ENCODE data around the gene MIER3.

MIER3 gene

DNA sequence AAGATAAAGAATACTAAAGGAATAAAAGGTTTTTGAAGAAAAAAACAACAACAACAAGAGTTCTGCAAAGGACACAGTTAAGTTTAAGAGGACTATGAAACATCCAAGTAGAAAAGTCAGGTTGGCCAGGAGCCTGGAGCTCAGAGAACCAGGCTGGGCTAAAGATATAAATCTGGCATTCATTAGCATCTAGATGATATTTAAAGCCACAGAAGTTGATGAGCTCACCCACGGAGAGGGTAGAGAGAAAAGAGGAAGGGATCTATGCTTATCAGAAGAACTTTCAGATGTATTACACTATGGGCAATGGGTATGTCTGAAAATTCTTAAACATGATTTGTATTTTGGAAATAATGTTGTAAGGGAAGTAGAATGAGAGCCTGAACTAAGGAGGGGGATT is 9.9 kb downstream of the MIER3 start:
- Histone ChIP-seq H3K4me1 (ENCODE audit: control insufficient read depth, low read depth, low read length) (no peaks in the 10 kb centered on the region), H2AK5ac (ENCODE audit: low read length) (no peak overlapping the region), H3K27me3 (ENCODE audit: insufficient read depth, low read length, poor library complexity) (no peaks in the 10 kb centered on the region), H2BK120ac (ENCODE audit: low read depth, low read length) (no peak overlapping the region), H4K8ac (ENCODE audit: low read depth, low read length) (no peak overlapping the region), H3K27ac (ENCODE audit: low read depth, low read length) (no peak overlapping the region), H4K5ac (ENCODE audit: low read length) (no peak overlapping the region), H3K79me2 (ENCODE audit: control insufficient read depth, insufficient read depth, low read length) (peaks cover 1% of the 10 kb centered on the region), H3K56ac (ENCODE audit: low read length) (no peak overlapping the region), H3K36me3 (ENCODE audit: control insufficient read depth, insufficient read depth, low read length) (peaks cover 6% of the 10 kb centered on the region), H3K23ac (ENCODE audit: low read length) (no peak overlapping the region), H2BK15ac (replicated peaks; ENCODE audit: low read depth) (no peak overlapping the region), H3K18ac (ENCODE audit: low read length) (no peak overlapping the region), H3K4me3 (ENCODE audit: low read length) (no peak overlapping the region), H3K9ac (ENCODE audit: low read length) (no peak overlapping the region), H3K4me2 (ENCODE audit: low read length) (no peak overlapping the region), H3K4ac (ENCODE audit: low read depth, low read length) (no peak overlapping the region), H3K79me1 (ENCODE audit: low read length) (peaks cover 4% of the 10 kb centered on the region), H2BK5ac (ENCODE audit: low read length) (no peak overlapping the region)
- no CpG with 5 or more reads among the region's 1 CpG for WGBS (ENCODE audit: extremely low coverage, insufficient coverage, low lambda C conversion rate)
- peak; percentile 12 for DNase-seq

DNA sequence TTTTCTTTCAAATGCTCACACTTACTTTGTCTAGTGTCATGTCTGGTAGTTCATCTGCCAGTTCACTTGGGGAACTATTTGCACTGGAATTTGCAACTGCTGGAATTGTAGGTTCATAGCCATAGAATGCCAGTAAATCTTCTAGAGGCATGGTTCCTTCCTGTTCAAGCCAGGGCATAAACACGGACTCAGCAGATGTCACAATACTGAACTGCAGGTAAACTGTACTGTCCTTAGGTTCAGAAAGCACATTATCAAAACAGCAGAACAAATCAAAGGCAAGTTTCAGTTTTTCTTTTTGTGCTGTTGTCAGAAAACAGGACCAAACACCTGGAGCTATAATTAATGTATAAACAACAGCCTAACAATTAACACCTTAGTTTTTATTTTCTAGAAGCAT is 13.1 kb downstream of the MIER3 start:
- Histone ChIP-seq H2BK5ac (ENCODE audit: low read length) (no peak overlapping the region), H3K23ac (ENCODE audit: low read length) (no peak overlapping the region), H3K9ac (ENCODE audit: low read length) (no peak overlapping the region), H3K27me3 (ENCODE audit: insufficient read depth, low read length, poor library complexity) (no peaks in the 10 kb centered on the region), H2BK15ac (replicated peaks; ENCODE audit: low read depth) (no peak overlapping the region), H3K4me2 (ENCODE audit: low read length) (no peak overlapping the region), H3K36me3 (ENCODE audit: control insufficient read depth, insufficient read depth, low read length) (peaks cover 10% of the 10 kb centered on the region), H3K56ac (ENCODE audit: low read length) (no peak overlapping the region), H3K18ac (ENCODE audit: low read length) (no peak overlapping the region), H3K79me1 (ENCODE audit: low read length) (peaks cover 4% of the 10 kb centered on the region), H3K4me3 (ENCODE audit: low read length) (no peak overlapping the region), H3K79me2 (ENCODE audit: control insufficient read depth, insufficient read depth, low read length) (peaks cover 1% of the 10 kb centered on the region), H2AK5ac (ENCODE audit: low read length) (no peak overlapping the region), H3K4me1 (ENCODE audit: control insufficient read depth, low read depth, low read length) (no peaks in the 10 kb centered on the region), H3K4ac (ENCODE audit: low read depth, low read length) (no peak overlapping the region), H4K5ac (ENCODE audit: low read length) (no peak overlapping the region), H2BK120ac (ENCODE audit: low read depth, low read length) (no peak overlapping the region), H3K27ac (ENCODE audit: low read depth, low read length) (no peak overlapping the region), H4K8ac (ENCODE audit: low read depth, low read length) (no peak overlapping the region)
- WGBS (ENCODE audit: extremely low coverage, insufficient coverage, low lambda C conversion rate): no CpG with 5 or more reads among the region's 1 CpG
- DNase-seq: no peak

DNA sequence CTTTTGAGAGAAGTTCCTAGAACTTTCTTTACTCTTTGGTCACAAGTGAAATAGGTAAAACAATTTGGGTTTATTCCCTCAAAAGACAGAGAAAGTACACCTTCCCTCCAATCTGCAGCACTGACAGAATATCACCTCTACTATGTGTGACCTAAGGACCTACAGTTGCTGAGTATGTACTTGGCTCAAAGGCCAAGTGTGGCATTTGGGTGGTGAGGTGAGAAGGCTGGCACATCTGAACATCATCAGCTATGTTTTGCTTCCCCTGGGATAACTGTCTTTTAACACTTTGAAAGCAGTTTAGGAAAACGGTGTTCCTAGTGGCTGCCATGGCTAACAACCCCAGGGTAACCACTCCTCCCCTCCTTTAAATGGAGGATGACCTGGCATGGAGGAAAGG is 17.6 kb downstream of the MIER3 start:
- Histone ChIP-seq H3K27me3 (ENCODE audit: insufficient read depth, low read length, poor library complexity) (no peaks in the 10 kb centered on the region), H4K8ac (ENCODE audit: low read depth, low read length) (no peak overlapping the region), H3K27ac (ENCODE audit: low read depth, low read length) (no peak overlapping the region), H3K56ac (ENCODE audit: low read length) (no peak overlapping the region), H3K4ac (ENCODE audit: low read depth, low read length) (no peak overlapping the region), H2AK5ac (ENCODE audit: low read length) (no peak overlapping the region), H2BK15ac (replicated peaks; ENCODE audit: low read depth) (no peak overlapping the region), H3K23ac (ENCODE audit: low read length) (no peak overlapping the region), H4K5ac (ENCODE audit: low read length) (no peak overlapping the region), H3K18ac (ENCODE audit: low read length) (no peak overlapping the region), H3K9ac (ENCODE audit: low read length) (no peak overlapping the region), H3K4me2 (ENCODE audit: low read length) (no peak overlapping the region), H3K4me3 (ENCODE audit: low read length) (no peak overlapping the region), H3K4me1 (ENCODE audit: control insufficient read depth, low read depth, low read length) (no peaks in the 10 kb centered on the region), H3K36me3 (ENCODE audit: control insufficient read depth, insufficient read depth, low read length) (peaks cover 7% of the 10 kb centered on the region), H3K79me1 (ENCODE audit: low read length) (no peaks in the 10 kb centered on the region), H2BK120ac (ENCODE audit: low read depth, low read length) (no peak overlapping the region), H2BK5ac (ENCODE audit: low read length) (no peak overlapping the region), H3K79me2 (ENCODE audit: control insufficient read depth, insufficient read depth, low read length) (no peaks in the 10 kb centered on the region)
- no CpG with 5 or more reads among the region's 1 CpG for whole genome bisulfite sequencing (ENCODE audit: extremely low coverage, insufficient coverage, low lambda C conversion rate)
- DNase-seq: no peak

DNA sequence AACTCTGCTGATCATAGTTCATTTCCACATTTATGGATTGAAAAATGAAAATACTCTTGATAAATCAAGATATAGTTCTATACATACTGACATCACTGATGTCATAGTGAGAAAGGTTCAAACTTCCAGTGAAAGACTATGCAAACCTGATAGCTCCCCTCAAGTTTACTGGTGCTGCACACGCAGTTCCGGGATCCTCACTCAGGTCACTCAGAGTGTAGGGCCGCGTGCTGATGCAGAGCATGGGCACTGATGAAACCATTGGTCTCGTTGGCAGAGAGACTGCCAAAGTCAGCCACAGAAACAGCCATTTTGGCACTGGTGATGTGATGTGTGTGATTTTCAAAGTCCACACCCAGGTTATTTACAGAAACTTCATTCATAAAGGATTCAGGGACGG is 29.0 kb downstream of the MIER3 start:
- Histone ChIP-seq H3K4me1 (ENCODE audit: control insufficient read depth, low read depth, low read length) (no peaks in the 10 kb centered on the region), H2BK15ac (replicated peaks; ENCODE audit: low read depth) (no peak overlapping the region), H3K4me3 (ENCODE audit: low read length) (no peak overlapping the region), H3K4ac (ENCODE audit: low read depth, low read length) (no peak overlapping the region), H4K5ac (ENCODE audit: low read length) (no peak overlapping the region), H3K56ac (ENCODE audit: low read length) (no peak overlapping the region), H3K27me3 (ENCODE audit: insufficient read depth, low read length, poor library complexity) (no peaks in the 10 kb centered on the region), H3K36me3 (ENCODE audit: control insufficient read depth, insufficient read depth, low read length) (peaks cover 11% of the 10 kb centered on the region), H3K9ac (ENCODE audit: low read length) (no peak overlapping the region), H3K79me2 (ENCODE audit: control insufficient read depth, insufficient read depth, low read length) (no peaks in the 10 kb centered on the region), H2AK5ac (ENCODE audit: low read length) (no peak overlapping the region), H3K23ac (ENCODE audit: low read length) (no peak overlapping the region), H3K27ac (ENCODE audit: low read depth, low read length) (no peak overlapping the region), H3K79me1 (ENCODE audit: low read length) (no peaks in the 10 kb centered on the region), H4K8ac (ENCODE audit: low read depth, low read length) (no peak overlapping the region), H2BK120ac (ENCODE audit: low read depth, low read length) (no peak overlapping the region), H3K18ac (ENCODE audit: low read length) (no peak overlapping the region), H2BK5ac (ENCODE audit: low read length) (no peak overlapping the region), H3K4me2 (ENCODE audit: low read length) (no peak overlapping the region)
- no peak for DNase-seq
- WGBS (ENCODE audit: extremely low coverage, insufficient coverage, low lambda C conversion rate): no CpG with 5 or more reads among the region's 6 CpGs

DNA sequence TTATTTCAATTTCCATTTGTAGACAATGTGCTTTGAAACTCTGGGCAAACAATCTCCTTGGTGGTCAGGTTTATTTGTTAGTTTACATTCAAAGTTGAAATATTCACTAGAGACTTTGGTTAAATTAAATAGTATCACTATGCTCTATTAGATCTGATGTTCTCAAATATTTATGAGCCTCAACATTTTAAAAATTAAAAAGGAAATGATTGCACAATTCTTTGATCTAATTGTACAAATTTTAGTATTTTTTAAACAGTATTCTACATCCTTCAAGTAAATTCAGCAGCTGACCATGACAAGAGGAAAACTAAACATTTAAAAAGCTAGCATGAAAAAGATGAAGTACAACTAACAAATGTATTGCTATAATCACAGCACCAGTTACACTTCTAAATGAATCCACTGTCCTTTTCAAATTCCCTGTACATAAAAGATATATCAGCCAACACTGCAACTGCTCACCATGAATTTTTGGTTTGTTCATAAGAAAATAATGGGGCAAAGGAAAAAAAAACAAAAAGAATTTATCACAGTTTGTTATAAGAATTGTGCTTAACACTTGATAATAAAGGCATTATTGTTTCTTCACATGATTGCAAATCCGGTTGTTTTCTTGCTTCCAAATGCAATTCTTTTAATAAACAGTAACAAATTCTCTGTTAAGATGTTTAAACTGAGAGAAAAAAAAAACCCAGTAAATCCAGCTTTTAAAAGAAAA is 31.8 kb downstream of the MIER3 start:
- no peak overlapping the region for H3K4ac ChIP-seq (ENCODE audit: low read depth, low read length)
- H2BK120ac ChIP-seq (ENCODE audit: low read depth, low read length): no peak overlapping the region
- no peak overlapping the region for H3K4me3 ChIP-seq (ENCODE audit: low read length)
- H4K5ac ChIP-seq (ENCODE audit: low read length): no peak overlapping the region
- H3K4me1 ChIP-seq (ENCODE audit: control insufficient read depth, low read depth, low read length): no peaks in the 10 kb centered on the region
- no peaks in the 10 kb centered on the region for H3K79me2 ChIP-seq (ENCODE audit: control insufficient read depth, insufficient read depth, low read length)
- H2BK5ac ChIP-seq (ENCODE audit: low read length): no peak overlapping the region
- H3K27ac ChIP-seq (ENCODE audit: low read depth, low read length): no peak overlapping the region
- no CpG with 5 or more reads among the region's 1 CpG for WGBS (ENCODE audit: extremely low coverage, insufficient coverage, low lambda C conversion rate)
- no peak overlapping the region for H3K9ac ChIP-seq (ENCODE audit: low read length)
- no peaks in the 10 kb centered on the region for H3K27me3 ChIP-seq (ENCODE audit: insufficient read depth, low read length, poor library complexity)
- H2BK15ac ChIP-seq (replicated peaks; ENCODE audit: low read depth): no peak overlapping the region
- peaks cover 11% of the 10 kb centered on the region for H3K36me3 ChIP-seq (ENCODE audit: control insufficient read depth, insufficient read depth, low read length)
- DNase-seq: no peak
- no peaks in the 10 kb centered on the region for H3K79me1 ChIP-seq (ENCODE audit: low read length)
- H4K8ac ChIP-seq (ENCODE audit: low read depth, low read length): no peak overlapping the region
- H3K56ac ChIP-seq (ENCODE audit: low read length): no peak overlapping the region
- H2AK5ac ChIP-seq (ENCODE audit: low read length): no peak overlapping the region
- H3K18ac ChIP-seq (ENCODE audit: low read length): no peak overlapping the region
- H3K4me2 ChIP-seq (ENCODE audit: low read length): no peak overlapping the region
- no peak overlapping the region for H3K23ac ChIP-seq (ENCODE audit: low read length)

DNA sequence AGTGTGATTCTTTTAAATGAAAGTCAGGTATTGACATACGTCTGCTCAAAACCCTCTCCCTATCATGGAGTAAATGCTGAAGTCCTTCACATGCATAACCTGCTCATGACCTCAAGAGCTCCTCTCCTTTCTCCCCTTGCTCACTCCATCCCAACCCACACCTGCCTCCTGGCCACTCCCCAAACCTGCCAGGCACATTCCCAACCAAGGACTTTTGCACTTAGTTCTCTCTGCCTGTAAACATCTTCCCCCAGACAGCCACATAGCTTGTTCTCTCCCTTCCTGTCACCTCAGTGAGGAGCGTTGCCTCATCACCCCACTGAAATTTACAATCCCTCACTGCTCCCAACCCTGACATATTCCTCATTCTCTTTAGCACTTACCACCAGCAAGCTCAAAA is 33.9 kb downstream of the MIER3 start:
- Histone ChIP-seq H2BK15ac (replicated peaks; ENCODE audit: low read depth) (no peak overlapping the region), H3K36me3 (ENCODE audit: control insufficient read depth, insufficient read depth, low read length) (peaks cover 7% of the 10 kb centered on the region), H2BK5ac (ENCODE audit: low read length) (no peak overlapping the region), H3K23ac (ENCODE audit: low read length) (no peak overlapping the region), H3K27me3 (ENCODE audit: insufficient read depth, low read length, poor library complexity) (no peaks in the 10 kb centered on the region), H2AK5ac (ENCODE audit: low read length) (no peak overlapping the region), H3K4me1 (ENCODE audit: control insufficient read depth, low read depth, low read length) (no peaks in the 10 kb centered on the region), H3K79me2 (ENCODE audit: control insufficient read depth, insufficient read depth, low read length) (no peaks in the 10 kb centered on the region), H3K18ac (ENCODE audit: low read length) (no peak overlapping the region), H3K4me3 (ENCODE audit: low read length) (no peak overlapping the region), H3K79me1 (ENCODE audit: low read length) (no peaks in the 10 kb centered on the region), H3K9ac (ENCODE audit: low read length) (no peak overlapping the region), H2BK120ac (ENCODE audit: low read depth, low read length) (no peak overlapping the region), H3K4ac (ENCODE audit: low read depth, low read length) (no peak overlapping the region), H3K27ac (ENCODE audit: low read depth, low read length) (no peak overlapping the region), H4K5ac (ENCODE audit: low read length) (no peak overlapping the region), H4K8ac (ENCODE audit: low read depth, low read length) (no peak overlapping the region), H3K4me2 (ENCODE audit: low read length) (no peak overlapping the region), H3K56ac (ENCODE audit: low read length) (no peak overlapping the region)
- DNase-seq: peak; percentile 34
- no CpG with 5 or more reads among the region's 2 CpGs for WGBS (ENCODE audit: extremely low coverage, insufficient coverage, low lambda C conversion rate)

Measured in mesendoderm (in vitro differentiated cells).